ENCODE data around the gene PCDHB5. TPM values are rescaled to one million over a fixed set of nuclear protein-coding genes. Genes with fewer than 3 reads are reported as not detected.
"Not testable (repeated sequence)": the region's sequence is repeated elsewhere in the genome, so short reads cannot be mapped to it uniquely, and the experiment has no call there.

Gene PCDHB5
- total RNA-seq, 1 donor from 2014 or later: 1.0 TPM

- not testable (repeated sequence) for DNase-seq (ENCODE audit: low read depth)
Observed at GRCh38 chr5:141151632-141152031, 16.6 kb downstream of the PCDHB5 start.

DNA sequence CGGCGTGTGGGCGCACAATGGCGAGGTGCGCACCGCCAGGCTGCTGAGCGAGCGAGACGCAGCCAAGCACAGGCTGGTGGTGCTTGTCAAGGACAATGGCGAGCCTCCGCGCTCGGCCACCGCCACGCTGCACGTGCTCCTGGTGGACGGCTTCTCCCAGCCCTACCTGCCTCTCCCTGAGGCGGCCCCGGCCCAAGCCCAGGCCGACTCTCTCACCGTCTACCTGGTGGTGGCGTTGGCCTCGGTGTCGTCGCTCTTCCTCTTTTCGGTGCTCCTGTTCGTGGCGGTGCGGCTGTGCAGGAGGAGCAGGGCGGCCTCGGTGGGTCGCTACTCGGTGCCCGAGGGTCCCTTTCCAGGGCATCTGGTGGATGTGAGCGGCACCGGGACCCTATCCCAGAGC lies 17.1 kb downstream of the PCDHB5 start:
- DNase-seq (ENCODE audit: low read depth): not testable (repeated sequence)

DNA sequence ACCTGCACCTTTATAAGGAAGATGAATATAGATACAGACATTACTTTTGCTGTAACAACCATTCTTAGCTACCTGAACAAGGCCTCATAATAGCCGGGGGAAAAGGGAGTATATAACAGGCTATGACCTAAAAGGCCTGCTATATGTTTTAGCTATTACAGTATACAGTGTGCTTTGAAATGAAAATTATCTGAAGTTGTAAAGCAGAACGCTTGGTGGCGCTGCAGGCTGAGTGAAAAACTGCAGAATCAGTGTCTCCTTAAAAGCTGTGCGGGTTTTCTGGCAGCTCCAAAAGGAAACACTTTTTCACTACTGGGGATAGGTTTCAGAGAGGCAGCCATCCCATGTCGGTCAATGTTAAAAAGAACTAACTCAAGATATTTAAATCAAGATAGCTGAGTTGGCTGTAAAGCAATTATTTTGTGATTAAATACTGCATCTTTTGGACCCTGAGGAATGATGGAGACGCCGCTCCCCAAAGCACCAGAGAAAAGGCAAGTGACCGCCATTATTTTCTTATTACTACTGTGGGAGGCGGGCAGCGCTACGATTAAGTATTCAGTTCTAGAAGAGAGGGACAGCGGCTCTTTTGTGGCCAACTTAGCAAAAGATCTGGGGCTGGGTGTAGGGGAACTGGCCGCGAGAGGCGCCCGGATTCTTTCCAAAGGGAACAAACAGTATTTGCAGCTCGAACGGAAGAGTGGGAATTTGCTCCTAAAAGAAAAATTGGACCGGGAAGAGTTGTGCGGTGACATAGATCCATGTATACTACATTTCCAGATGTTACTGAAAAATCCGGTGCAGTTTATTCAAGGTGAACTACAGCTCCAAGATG lies 20.8 kb downstream of the PCDHB5 start:
- DNase-seq (ENCODE audit: low read depth): no peak

GRCh38 chr5:141157356-141157755 lies 22.4 kb downstream of the PCDHB5 start:
- not testable (repeated sequence) for DNase-seq (ENCODE audit: low read depth)

GRCh38 chr5:141157901-141158300 lies 22.9 kb downstream of the PCDHB5 start:
- not testable (repeated sequence) for DNase-seq (ENCODE audit: low read depth)

- peak; percentile 82 for DNase-seq (ENCODE audit: low read depth)
Observed at GRCh38 chr5:141172381-141173204, 37.6 kb downstream of the PCDHB5 start, which contains the start of gene PCDHB7. TSS of gene PCDHB7 (plus strand) at chr5:141172644. CDS start at chr5:141172836, 192 bp downstream.

- DNase-seq (ENCODE audit: low read depth): not testable (repeated sequence)
Observed at GRCh38 chr5:141174291-141175104, 39.5 kb downstream of the PCDHB5 start.

DNA sequence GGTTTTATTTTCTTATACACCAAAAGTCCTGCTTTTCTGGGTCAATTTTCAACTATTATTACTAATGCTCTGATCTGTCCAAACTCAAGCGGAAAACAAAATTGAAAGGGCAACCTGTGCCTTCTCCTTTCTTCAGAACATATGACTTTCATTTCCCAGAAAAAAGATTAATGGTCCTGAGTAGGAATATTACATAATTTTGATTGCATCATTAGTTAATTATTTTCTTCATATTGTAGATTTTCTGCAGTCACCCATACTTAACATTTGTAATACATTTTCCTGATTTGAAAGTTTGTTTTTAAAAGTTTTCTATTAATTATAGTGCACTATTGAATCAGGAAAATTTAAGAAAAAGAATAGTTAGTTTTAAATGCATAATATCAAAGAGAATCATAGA lies 40.9 kb downstream of the PCDHB5 start:
- no peak for DNase-seq (ENCODE audit: low read depth)

DNA sequence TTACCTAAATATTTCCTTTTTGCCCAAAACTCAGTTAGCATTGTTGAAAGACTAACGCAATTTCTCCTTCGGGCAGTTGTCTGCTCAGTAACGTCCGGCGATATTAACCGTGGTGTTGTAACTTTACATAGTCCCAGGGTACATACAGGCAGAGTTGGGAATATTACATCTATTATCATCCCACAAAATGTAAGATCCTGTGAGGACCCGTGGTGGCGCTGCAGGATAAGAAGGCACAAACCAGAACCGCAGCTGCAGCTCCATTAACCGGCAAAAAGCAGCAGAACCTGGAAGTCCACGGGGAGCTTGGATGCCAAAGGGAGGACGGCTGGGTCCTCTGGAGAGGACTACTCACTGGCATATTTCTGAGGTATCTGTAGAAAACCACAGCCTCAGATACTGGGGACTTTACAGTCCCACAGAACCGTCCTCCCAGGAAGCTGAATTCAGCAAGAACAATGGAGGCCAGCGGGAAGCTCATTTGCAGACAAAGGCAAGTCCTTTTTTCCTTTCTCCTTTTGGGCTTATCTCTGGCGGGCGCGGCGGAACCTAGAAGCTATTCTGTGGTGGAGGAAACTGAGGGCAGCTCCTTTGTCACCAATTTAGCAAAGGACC lies 42.7 kb downstream of the PCDHB5 start, which contains the start of gene PCDHB8:
TSS of gene PCDHB8 (plus strand) at position 214 of the 615 bp plus-strand sequence. CDS start at position 459, 245 bp downstream.
- peak; percentile 27 for DNase-seq (ENCODE audit: low read depth)

GRCh38 chr5:141179371-141179770 lies 44.4 kb downstream of the PCDHB5 start:
- DNase-seq (ENCODE audit: low read depth): not testable (repeated sequence)

- not testable (repeated sequence) for DNase-seq (ENCODE audit: low read depth)
Observed at GRCh38 chr5:141179876-141180275, 44.9 kb downstream of the PCDHB5 start.

GRCh38 chr5:141180313-141180712 lies 45.3 kb downstream of the PCDHB5 start:
- DNase-seq (ENCODE audit: low read depth): no peak

DNA sequence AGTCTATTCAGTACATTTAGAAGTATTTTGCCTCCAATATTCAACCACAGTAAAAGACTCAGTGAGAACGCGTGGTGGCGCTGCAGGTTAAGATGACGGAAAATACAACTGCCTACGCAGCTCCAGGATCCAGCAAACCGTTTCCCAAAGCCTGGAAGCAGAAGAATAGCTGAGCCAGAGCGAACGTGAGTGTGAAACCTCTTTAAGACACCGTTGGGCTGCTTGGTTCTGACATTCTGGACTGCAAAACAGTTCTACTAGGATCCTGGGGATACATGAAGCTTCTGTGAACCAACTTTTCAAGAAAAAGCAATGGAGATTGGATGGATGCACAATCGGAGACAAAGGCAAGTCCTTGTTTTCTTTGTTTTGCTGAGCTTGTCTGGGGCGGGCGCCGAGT lies 47.2 kb downstream of the PCDHB5 start, which contains the start of gene PCDHB16:
TSS of gene PCDHB16 (plus strand) at position 140 of the 400 bp plus-strand sequence. CDS start at position 313, 173 bp downstream.
- DNase-seq (ENCODE audit: low read depth): peak; percentile 78

GRCh38 chr5:141184117-141184855 lies 49.3 kb downstream of the PCDHB5 start:
- not testable (repeated sequence) for DNase-seq (ENCODE audit: low read depth)

GRCh38 chr5:141186897-141187512 lies 52.0 kb downstream of the PCDHB5 start, which contains the start of gene PCDHB9:
TSS of gene PCDHB9 (plus strand) at chr5:141187161. CDS start at chr5:141187319, 158 bp downstream.
- DNase-seq (ENCODE audit: low read depth): no peak

Measured in myocyte (in vitro differentiated cells).